GM21360 (cell line): ENCODE results near the gene SLAMF9.

ENCODE experiments used
- ATAC-seq: cut with Tn5 transposase; IDR thresholded peaks from one replicate; pipeline ENCODE4 v1.9.1; 2021; ENCODE audit warnings: mild to moderate bottlenecking, moderate library complexity; ENCODE audit not compliant: unreplicated experiment

The SLAMF9 gene

DNA sequence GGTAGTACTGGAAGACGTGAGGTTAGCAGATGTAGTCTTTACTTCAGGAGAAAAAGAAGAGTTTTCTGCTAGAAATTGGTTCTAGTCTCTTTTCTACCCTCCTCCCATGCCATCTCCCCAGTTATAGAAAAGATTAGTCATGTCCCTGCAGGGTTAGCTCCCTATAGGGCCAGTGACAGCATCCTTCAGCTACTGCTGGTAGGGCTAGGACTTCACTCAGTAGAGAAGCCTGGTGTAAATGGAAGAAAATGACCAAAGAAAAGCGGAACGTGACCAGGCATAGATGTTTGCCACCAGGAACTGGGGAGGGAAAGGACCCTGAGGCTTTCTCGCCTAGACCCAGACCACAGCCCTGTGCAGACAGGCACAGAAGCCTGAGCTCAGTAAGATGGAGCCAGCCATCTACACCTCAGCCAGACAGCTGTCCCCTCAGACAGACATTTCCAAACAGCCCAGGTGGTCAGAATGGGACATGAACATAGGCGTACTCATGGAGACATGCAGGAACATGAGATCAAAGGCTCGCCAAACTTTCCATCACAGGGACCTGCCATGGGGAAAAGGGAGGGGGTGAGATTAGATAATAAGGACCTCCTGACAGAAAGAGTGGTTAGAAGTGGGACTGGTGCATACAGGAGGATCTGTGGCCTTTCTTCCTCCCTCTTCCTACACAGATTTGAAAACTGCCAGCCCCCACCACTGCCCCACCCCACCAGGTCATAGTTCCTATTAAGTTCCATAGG, 23.5 kb upstream of the SLAMF9 start:
- no peak for ATAC-seq

DNA sequence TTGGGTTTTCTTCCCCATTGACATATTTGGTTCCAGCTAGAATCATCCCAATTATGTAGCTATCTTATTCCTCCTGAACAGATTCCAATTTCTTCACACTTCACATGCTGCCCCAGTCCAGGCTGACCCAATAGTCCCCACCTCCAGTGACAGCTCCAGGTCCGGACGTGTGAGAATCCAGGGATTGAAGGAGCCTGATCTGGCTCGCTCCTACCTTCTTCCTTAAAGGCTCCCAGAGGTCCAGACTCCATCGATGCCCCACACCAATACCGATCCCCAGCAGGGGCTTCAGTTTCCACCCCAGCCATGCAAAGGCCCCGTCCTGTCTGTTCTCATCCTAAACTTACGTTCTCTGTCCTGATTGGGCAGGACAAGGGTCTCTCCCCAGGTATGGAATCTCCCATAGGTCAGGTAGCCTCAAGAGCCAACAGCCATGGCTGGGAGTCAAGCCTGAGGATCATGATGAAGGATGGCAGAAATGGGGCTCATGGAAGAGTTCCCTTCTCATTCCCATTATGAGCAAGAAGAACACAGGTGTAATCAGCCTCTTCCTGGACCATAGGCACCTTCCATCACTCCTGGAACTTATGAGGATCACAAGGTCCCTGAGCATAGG, 20.4 kb upstream of the SLAMF9 start:
- ATAC-seq = no peak

DNA sequence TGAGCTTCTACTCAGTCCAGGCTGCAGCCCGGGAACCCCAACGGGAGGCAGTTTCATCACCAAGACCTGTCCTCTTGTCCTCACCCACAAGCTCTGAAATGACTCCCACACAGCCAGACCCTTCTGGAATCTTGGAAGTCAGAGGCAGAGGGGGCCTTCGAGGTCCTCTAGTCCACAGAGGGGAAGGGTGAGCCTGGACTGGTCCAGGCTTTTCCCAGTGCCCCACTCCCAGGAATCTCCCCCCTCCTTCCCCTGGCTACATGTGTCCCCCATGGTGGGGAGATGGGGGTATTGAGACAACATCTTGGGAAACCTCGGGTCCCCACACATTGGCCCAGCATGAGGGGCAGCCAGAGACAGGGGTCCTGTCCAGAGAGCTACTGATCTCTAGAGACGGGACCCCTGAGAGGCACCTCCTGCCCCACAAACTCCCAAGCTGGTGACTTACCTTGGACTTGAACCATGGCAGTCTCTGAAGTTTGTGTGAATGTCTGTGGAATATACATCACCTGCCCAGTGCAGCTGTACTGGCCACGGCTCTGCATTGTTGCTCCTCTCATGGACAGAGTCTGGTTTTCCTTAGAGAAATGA, 19.4 kb upstream of the SLAMF9 start:
- ATAC-seq = no peak

DNA sequence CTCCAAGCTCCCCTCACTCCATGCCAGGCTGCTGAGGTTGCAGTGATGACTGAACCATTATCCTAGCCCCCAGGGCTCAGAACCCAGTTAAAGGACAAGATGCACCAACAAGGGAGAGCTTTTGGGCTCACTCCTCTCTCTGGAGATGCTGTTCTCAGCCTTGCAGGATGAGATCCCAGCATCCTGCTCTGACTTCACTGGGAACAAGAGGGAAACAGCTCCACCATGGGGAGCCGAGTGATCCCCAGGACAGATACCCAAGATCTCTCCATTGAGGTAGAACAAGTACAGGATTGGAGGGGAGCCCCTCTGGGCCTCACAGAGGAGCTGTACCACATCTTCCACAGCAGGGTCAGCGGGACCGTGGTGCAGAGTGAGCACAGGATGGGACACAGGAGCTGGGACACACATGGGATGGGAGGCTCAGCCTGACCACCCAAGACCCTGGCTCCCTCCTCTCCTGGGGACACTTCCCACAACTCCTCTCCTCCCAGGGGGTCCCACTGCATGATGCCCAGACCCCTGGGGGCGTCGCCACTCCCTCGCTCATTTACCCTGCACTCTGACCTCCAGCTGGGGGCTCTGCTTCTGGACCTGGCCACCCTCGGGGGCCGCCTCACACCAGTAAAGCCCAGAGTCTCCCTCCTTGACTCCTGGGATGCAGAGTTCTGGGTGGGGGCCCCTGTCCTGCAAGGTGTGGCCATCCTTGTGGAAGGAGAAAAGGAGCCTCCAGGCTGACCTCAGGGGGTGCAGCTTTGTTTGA, 18.6 kb upstream of the SLAMF9 start:
- ATAC-seq = no peak

DNA sequence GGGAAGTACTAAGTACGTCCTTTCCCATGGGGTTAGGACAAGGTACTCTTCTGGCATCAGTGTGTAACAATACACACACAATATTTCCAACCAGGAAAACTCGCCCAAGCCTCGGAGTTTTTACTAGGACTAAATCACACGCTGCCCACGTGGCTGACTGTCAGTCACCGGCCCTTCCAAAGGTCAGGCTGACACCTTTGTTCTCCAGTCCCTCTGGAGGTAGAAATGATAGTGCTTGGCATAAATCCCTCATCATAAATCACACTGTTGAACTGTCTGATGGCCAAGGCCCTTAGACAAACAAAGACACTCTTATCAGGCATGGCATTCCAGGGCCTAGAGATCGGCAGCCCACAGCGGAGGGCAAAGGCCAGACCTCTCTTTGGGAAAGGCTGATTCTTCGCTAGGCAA, 16.9 kb upstream of the SLAMF9 start:
- no peak for ATAC-seq

DNA sequence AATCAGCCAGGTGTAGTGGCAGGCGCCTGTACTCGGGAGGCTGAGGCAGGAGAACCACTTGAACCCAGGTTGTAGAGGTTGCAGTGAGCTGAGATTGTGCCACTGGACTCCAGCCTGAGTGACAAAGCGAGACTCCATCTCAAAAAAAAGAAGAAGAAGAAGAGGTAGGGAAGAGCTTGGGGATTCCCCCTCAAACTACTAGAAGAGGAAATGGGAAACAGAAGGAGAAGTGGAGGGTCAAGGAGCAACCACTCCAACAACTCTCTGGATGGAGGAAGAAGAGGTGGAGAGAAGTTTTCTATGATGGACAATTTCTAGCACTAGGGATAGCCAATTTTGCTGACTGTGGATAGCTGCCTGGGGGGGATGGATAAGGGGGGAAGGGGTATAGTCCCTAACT, 14.9 kb upstream of the SLAMF9 start:
- ATAC-seq = no peak

DNA sequence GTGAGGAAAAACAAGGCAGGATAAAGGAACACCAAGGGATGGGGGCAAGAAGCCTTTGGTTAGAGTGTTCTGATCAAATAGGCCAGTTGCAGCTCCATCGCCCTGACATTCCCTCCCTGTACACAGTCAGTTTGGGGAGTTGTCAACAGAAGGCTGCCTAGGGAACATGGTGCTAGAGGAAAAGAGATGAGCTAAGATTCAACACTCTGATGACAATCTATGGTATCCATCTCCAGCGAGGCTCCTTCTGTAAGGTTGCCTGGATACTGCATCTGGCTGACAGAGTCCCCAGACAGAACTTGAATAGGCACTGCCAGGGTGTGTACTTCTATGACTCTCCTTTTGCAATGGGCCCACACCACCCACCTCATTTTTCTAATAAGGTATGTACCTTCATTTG, 11.2 kb upstream of the SLAMF9 start:
- no peak for ATAC-seq

DNA sequence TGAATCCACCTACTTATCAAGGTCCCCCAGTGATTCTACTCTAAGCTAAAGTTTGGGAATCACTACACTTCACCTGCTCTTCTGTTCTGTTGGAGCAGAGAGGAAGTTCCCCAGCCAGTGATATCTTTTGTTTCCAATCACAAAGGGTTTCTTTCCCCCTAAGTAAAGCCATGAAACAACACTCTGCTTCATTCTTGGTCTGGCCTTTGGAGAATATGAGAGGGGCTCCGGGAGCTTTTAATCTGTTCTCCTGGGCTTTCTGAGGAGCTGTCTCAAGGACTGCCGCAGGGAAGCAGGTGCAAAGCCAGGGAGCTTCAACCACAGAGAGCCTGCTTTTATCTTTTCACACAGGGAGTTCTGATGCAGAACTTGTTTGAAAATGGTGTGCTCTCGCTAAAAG, 10.1 kb upstream of the SLAMF9 start:
- ATAC-seq = no peak

DNA sequence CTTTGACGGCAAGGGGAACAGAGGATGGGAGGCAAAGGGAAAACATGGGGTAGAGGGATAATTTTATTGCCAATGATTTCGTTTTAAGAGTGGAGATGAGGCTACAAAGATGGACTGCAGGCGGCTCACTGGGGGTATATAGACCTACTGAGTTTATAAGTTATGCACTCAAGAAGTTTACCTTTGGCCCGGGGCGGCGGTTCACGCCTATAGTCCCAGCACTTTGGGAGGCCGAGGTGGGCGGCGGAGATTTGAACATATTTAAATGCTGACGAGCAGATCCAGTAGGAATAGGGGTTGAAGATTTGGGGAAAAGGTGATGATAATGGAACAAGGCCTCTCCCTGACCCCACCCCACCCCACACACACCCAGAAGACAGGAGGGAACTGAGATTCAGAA, 8.1 kb upstream of the SLAMF9 start:
- ATAC-seq = no peak

DNA sequence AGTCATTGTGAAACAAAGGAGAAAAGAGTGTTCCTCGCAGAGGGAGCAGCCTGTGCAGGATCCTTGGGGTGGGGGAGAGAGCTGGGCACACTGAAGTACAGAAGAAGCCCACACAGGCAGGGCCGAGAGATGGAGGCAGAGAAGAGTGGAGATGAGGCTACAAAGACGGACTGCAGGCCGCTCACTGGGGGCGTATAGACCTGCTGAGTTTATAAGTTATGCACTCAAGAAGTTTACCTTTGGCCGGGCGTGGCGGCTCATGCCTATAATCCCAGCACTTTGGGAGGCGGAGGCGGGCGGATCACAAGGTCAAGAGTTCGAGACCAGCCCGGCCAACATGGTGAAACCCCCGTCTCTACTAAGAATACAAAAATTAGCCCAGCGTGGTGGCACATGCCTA, 7.6 kb upstream of the SLAMF9 start:
- ATAC-seq = no peak

DNA sequence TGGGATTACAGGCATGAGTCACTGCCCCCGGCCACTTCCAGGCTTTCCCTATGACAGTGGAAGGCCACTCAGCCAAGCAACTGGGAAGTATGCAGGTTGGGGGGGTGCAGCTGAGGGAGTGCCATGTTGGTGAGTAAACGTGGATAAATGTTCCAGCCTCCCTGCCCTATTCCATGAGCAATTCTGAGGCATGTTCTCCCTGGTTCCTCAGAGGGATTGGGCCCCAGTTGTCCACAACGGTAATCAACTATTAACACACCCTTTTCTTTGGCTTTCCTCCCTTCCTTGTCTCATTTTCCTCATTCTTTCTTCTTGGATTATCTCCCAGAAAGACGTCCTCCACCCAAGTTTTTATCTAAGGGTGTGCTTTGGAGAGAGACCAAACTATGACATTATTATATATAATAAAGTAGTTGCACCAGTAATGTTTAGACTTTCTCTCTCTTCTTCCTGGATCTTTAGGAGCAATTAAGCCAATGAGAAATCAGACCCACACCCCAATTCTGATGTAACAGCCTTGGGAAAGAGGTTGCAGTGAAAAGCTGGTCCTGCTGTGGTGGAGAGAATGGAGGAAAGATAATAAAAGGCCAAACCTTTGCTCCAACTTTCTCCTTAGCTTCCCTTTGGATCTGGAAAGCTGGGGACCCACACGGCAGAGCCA, 6.8 kb upstream of the SLAMF9 start:
- no peak for ATAC-seq

DNA sequence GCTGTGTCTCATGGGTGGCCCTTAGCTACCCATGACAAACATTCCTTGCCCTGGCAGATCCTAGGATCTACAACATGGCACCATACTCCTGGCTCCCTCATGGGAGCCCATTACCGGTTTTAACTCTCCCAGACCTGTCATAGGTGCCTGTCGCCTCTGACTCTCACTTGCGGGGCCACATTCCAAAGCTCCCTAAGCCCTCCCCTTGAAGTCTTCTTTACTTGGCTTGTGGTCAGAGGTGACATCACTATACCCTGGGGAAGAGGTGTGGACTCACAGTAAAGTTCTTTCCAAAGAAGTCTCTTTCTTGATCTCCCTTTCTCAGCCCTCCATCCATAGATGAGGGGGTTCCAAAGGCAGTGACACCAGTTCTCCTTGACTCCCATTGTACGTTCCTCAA, 5.4 kb upstream of the SLAMF9 start:
- no peak for ATAC-seq

DNA sequence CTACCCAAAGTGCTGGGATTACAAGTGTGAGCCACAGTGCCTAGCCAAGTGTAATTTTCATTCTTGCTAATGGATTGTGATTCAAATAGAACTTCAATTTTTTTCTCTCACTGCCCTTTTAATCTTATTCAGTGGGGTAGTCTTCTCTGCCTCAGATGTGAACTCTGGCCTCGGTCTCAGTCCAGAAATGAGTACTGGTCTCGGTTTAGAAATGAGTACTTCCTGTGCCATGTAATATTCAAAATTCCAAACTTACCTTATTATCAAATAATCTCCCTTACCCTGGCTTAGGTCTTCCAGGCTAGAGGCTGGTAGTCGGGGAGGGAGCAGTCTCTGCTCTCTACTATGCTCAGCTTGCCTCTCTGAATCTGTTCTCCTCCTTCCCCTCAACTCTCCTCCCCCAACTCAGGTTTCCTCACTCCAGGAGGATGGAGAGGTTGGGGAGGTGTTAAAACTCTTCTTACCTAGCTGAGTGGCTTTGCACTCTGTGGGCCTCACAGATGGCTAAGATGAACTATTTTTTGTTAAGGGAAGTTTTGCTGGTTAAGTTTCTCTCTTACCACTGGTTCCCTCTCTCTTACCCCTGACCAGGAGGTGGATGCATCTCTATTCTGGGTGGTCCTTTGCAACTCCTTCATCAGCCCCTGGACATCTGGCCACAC, 4.8 kb upstream of the SLAMF9 start:
- ATAC-seq = no peak

DNA sequence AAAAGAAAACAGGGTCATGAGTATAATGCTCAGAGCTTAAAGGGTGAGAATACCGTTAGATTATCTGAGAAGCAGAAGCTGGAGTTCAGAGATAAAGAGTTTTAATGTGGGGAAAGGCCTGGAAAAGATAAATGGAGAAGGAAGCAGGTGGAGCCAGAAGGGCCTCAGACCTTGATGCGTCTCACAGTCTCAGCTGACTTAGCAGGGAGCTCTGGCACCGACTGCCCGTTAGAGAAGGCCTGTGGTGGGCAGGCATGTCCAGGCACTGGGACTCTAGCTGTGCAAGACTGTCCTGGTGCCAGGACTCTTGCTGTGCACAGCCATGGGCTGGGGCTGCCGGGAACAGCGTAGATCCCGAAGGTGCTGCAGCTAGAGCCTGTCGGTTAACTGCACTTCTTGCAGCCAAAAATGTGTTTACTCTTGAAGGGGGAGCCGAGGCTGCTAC, 3.8 kb upstream of the SLAMF9 start:
- no peak for ATAC-seq

DNA sequence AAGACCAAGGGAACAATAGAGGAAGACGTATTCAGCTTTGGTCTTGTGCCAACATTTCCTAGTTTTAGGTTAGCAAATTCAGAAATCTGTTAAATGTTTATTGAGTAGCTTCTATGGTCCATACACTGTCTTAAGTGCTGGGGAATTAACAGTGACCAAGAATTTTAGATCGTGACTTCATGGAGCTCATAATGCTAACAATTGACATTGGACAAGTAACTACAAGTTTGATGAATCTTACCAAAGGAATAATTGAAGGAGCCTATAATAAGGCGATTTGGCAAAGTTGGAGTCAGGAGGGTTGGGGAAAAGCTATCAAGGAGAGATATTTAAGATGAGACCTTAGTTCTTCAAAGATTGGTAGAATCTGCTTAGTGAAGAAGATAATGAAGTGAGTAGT, 1.4 kb upstream of the SLAMF9 start:
- no peak for ATAC-seq

DNA sequence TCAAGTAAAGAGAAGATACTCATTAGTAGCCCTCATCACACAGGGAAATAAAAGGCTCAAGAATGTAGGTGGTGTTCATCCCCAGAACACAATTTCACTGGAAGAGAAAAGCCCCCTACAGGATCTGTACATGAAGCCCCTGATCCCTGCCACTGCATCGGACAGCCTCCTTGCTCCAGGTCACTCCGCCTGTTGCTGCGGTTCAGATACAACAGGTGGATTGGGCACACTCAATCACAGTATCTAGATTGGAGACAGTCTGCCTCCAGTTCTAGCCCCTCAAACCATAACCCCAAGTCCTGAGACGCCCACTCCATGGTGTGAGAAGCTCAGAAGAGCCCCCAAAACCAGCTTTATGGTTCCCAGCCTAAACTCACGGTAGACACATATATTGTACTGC, 1.1 kb downstream of the SLAMF9 start:
- ATAC-seq = no peak

DNA sequence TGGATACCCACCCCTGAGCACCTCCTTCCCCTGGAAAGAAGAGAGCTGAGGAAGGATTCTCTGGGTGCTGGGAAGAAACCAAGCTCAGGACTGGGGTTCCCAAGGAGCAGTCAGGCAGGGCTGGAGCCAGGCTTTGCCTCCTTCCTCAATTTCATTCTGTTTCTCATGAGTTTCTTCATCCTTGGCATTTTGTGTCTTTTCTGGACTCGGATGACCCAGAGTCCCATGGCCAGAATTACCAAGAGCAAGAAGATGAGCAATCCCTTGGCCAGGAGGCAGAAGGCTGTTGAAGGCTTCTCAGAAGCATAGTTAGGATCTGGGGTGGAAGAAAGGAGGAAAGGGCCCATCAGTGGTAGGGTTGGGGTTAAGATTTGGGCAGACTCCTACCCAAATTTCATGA, 2.5 kb downstream of the SLAMF9 start:
- ATAC-seq = no peak

DNA sequence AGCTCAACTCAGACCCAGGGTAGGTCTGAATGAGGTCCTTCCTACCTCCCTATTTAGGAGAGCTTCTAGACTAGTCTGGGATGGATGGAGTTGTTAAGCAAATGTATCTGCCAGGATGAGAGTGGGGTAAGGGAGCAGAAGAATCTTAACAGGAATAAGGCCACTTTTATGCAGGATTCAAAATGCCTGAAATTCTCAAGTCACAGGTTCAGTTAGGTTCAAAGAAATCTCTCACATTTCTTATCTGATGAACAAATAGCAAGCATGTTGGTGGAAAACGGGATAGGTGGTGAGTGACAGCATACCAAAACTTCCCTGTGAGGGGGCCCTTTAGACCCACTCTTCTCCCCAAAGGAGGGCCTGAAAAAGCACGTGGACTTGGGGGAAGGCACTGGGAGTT, 3.0 kb downstream of the SLAMF9 start:
- ATAC-seq = no peak

DNA sequence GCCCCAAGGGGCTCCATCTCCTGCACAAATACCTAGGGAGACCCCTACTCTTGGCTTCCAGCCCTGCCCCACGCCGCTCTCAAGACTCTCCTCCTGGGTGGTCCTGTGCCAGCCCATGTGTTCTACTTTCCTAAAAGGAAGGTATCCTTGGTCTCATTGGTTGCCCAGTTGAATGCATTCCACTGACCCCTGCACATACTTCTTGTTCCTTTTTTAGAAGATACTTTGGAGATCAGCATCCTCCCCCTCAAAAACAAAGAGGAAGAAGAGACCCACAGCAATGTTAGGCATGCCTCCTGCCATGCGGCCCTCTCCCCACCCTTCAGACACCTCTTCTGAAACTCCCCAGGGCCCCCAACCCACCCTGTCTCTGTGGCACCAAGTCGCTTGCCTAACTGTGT, 4.1 kb downstream of the SLAMF9 start:
- ATAC-seq = no peak

DNA sequence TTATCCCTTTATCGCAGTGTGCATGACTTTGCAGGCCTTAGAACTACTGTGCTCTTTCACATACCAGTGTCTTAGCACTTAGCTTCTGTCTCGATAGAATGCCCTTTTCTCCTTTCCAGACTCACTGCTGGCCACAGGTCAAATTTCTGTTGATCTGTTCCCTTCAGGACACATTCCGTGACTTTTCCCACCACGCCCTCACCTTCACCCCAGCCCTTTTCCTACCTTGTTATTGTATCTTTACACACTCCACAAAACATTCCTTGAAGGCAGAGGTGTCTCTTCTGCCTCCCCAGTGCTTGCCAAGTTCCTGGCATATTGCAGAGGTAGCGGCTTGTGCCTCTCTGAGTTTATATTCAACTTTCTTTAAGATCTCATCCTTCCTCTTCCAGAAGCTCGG, 4.9 kb downstream of the SLAMF9 start:
- no peak for ATAC-seq

DNA sequence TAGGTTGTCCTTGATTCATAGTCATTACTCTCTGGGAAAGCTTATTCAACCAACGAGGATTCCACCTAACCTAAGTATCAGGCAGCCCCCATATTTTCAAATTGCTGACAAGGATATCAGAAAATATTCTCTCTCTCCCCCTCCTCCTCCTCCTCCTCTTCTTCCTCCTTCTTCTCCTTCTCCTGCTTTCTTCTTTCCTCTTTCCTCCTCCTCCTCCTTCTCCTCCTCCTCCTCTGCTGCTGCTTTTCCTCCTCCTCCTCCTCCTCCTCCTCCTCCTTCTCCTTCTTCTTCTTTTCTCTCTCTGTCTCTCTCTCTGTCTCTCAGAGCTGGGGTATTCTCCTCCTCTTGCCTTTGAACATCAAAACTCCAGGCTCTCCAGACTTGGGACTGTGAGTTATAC, 6.1 kb downstream of the SLAMF9 start:
- ATAC-seq = no peak
